Measurements from ENCODE around the gene ANKS1B. TPM values are rescaled to one million over a fixed set of nuclear protein-coding genes. Genes with fewer than 3 reads are reported as not detected.

Gene ANKS1B
- total and polyA plus RNA-seq, 2 of the 4 experiments (the other 2 are of a cell fraction), result 0.17 to 0.18 TPM

DNA sequence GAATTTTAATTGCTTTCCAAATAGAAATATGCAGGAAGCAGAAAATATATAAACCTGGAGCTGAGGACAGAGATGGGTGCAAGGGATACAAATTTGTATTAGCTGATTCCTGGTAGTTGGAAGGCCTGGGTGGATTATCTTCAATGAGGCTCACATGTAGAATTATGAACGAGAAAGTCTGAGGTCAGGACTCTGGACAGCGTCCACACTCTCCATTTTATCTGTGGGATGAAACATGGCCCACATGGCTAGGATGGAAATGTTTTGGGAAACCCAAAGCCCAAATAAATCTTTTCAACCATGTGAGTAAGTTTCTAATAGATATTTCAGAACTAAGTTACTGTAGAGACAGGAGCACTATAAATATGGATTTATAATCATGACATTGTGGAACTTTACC, 1083.5 kb downstream of the ANKS1B start:
- Histone ChIP-seq H2AFZ (replicated peaks; ENCODE audit: low read length, poor library complexity) (no peak overlapping the region), H3K23ac (ENCODE audit: low read depth, low read length) (no peak overlapping the region), H3K9me3 (ENCODE audit: control insufficient read depth, insufficient read depth, low read length) (no peaks in the 10 kb centered on the region), H3K27ac (ENCODE audit: insufficient read depth, low read length) (no peak overlapping the region), H3K9me1 (ENCODE audit: insufficient read depth, low read length) (no peaks in the 10 kb centered on the region), H4K8ac (ENCODE audit: low read depth in 2 of 2, low read length in 2 of 2) (no peak overlapping the region), H3K4ac (ENCODE audit: low read depth, low read length) (no peak overlapping the region), H3K4me2 (ENCODE audit: low read depth, low read length) (no peak overlapping the region), H2BK15ac (ENCODE audit: low read depth, low read length) (no peak overlapping the region), H4K20me1 (ENCODE audit: insufficient read depth, low read length) (no peaks in the 10 kb centered on the region), H2AK9ac (replicated peaks; ENCODE audit: low read depth, low read length, poor library complexity) (no peak overlapping the region), H3K56ac (ENCODE audit: extremely low read depth, insufficient read depth, low read length) (no peak overlapping the region), H3K36me3 (ENCODE audit: control insufficient read depth, insufficient read depth, low read length) (no peaks in the 10 kb centered on the region), H2BK20ac (ENCODE audit: low read depth, low read length) (no peak overlapping the region), H3K27me3 (ENCODE audit: control insufficient read depth, insufficient read depth, low read length) (peaks cover 3% of the 10 kb centered on the region; the same call in 1 of the 2 replicates), H3K4me3 (ENCODE audit: insufficient read depth, low read depth, low read length) (no peak overlapping the region), H4K91ac (ENCODE audit: insufficient read depth, low read depth, low read length) (no peak overlapping the region), H3K14ac (replicated peaks; ENCODE audit: low read depth, low read length) (no peak overlapping the region), H3K18ac (ENCODE audit: low read depth, low read length) (no peak overlapping the region), H2AK5ac (ENCODE audit: low read depth, low read length) (no peak overlapping the region), H3K79me1 (ENCODE audit: low read depth in 1 of 2, low read length in 2 of 2) (no peaks in the 10 kb centered on the region), H3K4me1 (ENCODE audit: control insufficient read depth, insufficient read depth, low read length) (no peaks in the 10 kb centered on the region), H4K5ac (ENCODE audit: low read depth, low read length) (no peak overlapping the region), H3K9ac (ENCODE audit: low read depth, low read length) (no peak overlapping the region), H2BK5ac (ENCODE audit: low read depth, low read length, poor library complexity, severe bottlenecking) (no peak overlapping the region), H2BK120ac (ENCODE audit: low read depth, low read length) (no peak overlapping the region)
- ATAC-seq (ENCODE audit: low read depth), result no peak
- intact Hi-C loops (cut with micrococcal nuclease), result no loop called here
- no peak for DNase-seq
- CTCF ChIA-PET, result no interaction called here
- in situ Hi-C loops (cut with MboI; ENCODE audit: low sequenced_read_pairs), result no loop called here
- no peak for TF ChIP-seq RCOR1 (IDR thresholded peaks at IDR 0.05; ENCODE audit: insufficient replicate concordance, low read length)
- no peak for TF ChIP-seq SMC3 (IDR thresholded peaks at IDR 0.05; ENCODE audit: low read depth, low read length)
- TF ChIP-seq, protein P1, sequence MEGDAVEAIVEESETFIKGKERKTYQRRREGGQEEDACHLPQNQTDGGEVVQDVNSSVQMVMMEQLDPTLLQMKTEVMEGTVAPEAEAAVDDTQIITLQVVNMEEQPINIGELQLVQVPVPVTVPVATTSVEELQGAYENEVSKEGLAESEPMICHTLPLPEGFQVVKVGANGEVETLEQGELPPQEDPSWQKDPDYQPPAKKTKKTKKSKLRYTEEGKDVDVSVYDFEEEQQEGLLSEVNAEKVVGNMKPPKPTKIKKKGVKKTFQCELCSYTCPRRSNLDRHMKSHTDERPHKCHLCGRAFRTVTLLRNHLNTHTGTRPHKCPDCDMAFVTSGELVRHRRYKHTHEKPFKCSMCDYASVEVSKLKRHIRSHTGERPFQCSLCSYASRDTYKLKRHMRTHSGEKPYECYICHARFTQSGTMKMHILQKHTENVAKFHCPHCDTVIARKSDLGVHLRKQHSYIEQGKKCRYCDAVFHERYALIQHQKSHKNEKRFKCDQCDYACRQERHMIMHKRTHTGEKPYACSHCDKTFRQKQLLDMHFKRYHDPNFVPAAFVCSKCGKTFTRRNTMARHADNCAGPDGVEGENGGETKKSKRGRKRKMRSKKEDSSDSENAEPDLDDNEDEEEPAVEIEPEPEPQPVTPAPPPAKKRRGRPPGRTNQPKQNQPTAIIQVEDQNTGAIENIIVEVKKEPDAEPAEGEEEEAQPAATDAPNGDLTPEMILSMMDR (conservative IDR thresholded peaks at IDR 0.05; ENCODE audit: low read depth, low read length), result no peak
- no peak for TF ChIP-seq RAD21 (IDR thresholded peaks at IDR 0.05; ENCODE audit: low read length)
- no peak for TF ChIP-seq MAZ (IDR thresholded peaks at IDR 0.05; ENCODE audit: borderline replicate concordance, low read depth, low read length)
- TF ChIP-seq RFX5 (IDR thresholded peaks at IDR 0.05; ENCODE audit: low read depth, low read length), result no peak
- TF ChIP-seq MAFK (IDR thresholded peaks at IDR 0.05; ENCODE audit: low read depth, low read length), result no peak
- TF ChIP-seq MXI1 (IDR thresholded peaks at IDR 0.05; ENCODE audit: borderline replicate concordance, low read depth, low read length), result no peak
- TF ChIP-seq BHLHE40 (IDR thresholded peaks at IDR 0.05; ENCODE audit: low read depth, low read length), result no peak
- no peak for TF ChIP-seq POLR2A (IDR thresholded peaks at IDR 0.05; ENCODE audit: low read depth, low read length)
- no peak for TF ChIP-seq CEBPB (IDR thresholded peaks at IDR 0.05; ENCODE audit: low read depth, low read length)
- no peak for TF ChIP-seq CHD1 (IDR thresholded peaks at IDR 0.05; ENCODE audit: low read depth, low read length)
- TF ChIP-seq, protein P2, sequence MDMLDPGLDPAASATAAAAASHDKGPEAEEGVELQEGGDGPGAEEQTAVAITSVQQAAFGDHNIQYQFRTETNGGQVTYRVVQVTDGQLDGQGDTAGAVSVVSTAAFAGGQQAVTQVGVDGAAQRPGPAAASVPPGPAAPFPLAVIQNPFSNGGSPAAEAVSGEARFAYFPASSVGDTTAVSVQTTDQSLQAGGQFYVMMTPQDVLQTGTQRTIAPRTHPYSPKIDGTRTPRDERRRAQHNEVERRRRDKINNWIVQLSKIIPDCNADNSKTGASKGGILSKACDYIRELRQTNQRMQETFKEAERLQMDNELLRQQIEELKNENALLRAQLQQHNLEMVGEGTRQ (IDR thresholded peaks at IDR 0.05; ENCODE audit: low read depth, low read length), result no peak
- no peak for TF ChIP-seq FOS (IDR thresholded peaks at IDR 0.05; ENCODE audit: low read depth, low read length)
- TF ChIP-seq NFE2L2 (IDR thresholded peaks at IDR 0.05; ENCODE audit: low read depth, low read length), result no peak
- TF ChIP-seq, protein P3, sequence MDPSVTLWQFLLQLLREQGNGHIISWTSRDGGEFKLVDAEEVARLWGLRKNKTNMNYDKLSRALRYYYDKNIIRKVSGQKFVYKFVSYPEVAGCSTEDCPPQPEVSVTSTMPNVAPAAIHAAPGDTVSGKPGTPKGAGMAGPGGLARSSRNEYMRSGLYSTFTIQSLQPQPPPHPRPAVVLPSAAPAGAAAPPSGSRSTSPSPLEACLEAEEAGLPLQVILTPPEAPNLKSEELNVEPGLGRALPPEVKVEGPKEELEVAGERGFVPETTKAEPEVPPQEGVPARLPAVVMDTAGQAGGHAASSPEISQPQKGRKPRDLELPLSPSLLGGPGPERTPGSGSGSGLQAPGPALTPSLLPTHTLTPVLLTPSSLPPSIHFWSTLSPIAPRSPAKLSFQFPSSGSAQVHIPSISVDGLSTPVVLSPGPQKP (IDR thresholded peaks at IDR 0.05; ENCODE audit: borderline replicate concordance, low read depth, low read length), result no peak
- BruUV-seq (replicated peaks), result no TSS peak
- POLR2A ChIA-PET (ENCODE audit: unreplicated experiment), result no interaction called here
- dilution Hi-C loops (cut with HindIII; ENCODE audit: low sequenced_read_pairs, unreplicated experiment), result no loop called here
- no CpG with 5 or more reads among the region's 2 CpGs for WGBS, 2 experiments (ENCODE audit: extremely low coverage in 2 of 2, insufficient read length in 1 of 2)

Data from IMR-90 (cell line).